ENCODE data around the gene FAM168B.
A peak's percentile ranks its signal among the peaks of the same experiment; 100 is the strongest.
"Not testable (repeated sequence)": the region's sequence is repeated elsewhere in the genome, so short reads cannot be mapped to it uniquely, and the experiment has no call there.

FAM168B gene

GRCh38 chr2:131093006-131093695 is at the start of gene FAM168B:
Gene FAM168B (minus strand): TSS chr2:131093460. CDS start chr2:131082646, 10,814 bp downstream.
- peak; percentile 76 for DNase-seq (ENCODE audit: low read depth)

- DNase-seq (ENCODE audit: low read depth), result no peak
Observed at GRCh38 chr2:131142849-131143248, 49.6 kb upstream of the FAM168B start.

GRCh38 chr2:131140581-131140980 is 47.3 kb upstream of the FAM168B start:
- DNase-seq (ENCODE audit: low read depth), result no peak

GRCh38 chr2:131132729-131133128 is 39.5 kb upstream of the FAM168B start:
- no peak for DNase-seq (ENCODE audit: low read depth)

GRCh38 chr2:131130298-131130596 is 37.0 kb upstream of the FAM168B start:
- DNase-seq (ENCODE audit: low read depth), result no peak

- DNase-seq (ENCODE audit: low read depth), result no peak
Observed at GRCh38 chr2:131127981-131128380, 34.7 kb upstream of the FAM168B start.

GRCh38 chr2:131127076-131127475 is 33.8 kb upstream of the FAM168B start:
- DNase-seq (ENCODE audit: low read depth), result no peak

GRCh38 chr2:131126436-131126835 is 33.2 kb upstream of the FAM168B start:
- DNase-seq (ENCODE audit: low read depth), result no peak

GRCh38 chr2:131125195-131125757 is 32.0 kb upstream of the FAM168B start:
- DNase-seq (ENCODE audit: low read depth), result no peak

- DNase-seq (ENCODE audit: low read depth), result no peak
Observed at GRCh38 chr2:131123192-131123591, 29.9 kb upstream of the FAM168B start.

GRCh38 chr2:131122496-131122895 is 29.2 kb upstream of the FAM168B start:
- no peak for DNase-seq (ENCODE audit: low read depth)

- DNase-seq (ENCODE audit: low read depth), result no peak
Observed at GRCh38 chr2:131121464-131121863, 28.2 kb upstream of the FAM168B start.

- DNase-seq (ENCODE audit: low read depth), result no peak
Observed at GRCh38 chr2:131120815-131121317, 27.6 kb upstream of the FAM168B start.

- no peak for DNase-seq (ENCODE audit: low read depth)
Observed at GRCh38 chr2:131115752-131116151, 22.5 kb upstream of the FAM168B start.

- DNase-seq (ENCODE audit: low read depth), result not testable (repeated sequence)
Observed at GRCh38 chr2:131114950-131115349, 21.7 kb upstream of the FAM168B start.

- no peak for DNase-seq (ENCODE audit: low read depth)
Observed at GRCh38 chr2:131113566-131114227, 20.4 kb upstream of the FAM168B start.

- DNase-seq (ENCODE audit: low read depth), result no peak
Observed at GRCh38 chr2:131112529-131112928, 19.3 kb upstream of the FAM168B start.

- no peak for DNase-seq (ENCODE audit: low read depth)
Observed at GRCh38 chr2:131105950-131106801, 12.9 kb upstream of the FAM168B start.

GRCh38 chr2:131105156-131105949 is 12.1 kb upstream of the FAM168B start, which contains the start of gene PLEKHB2:
Gene PLEKHB2 (plus strand): TSS chr2:131105336. CDS start chr2:131120942, 15,606 bp downstream.
- peak; percentile 81 for DNase-seq (ENCODE audit: low read depth)

- DNase-seq (ENCODE audit: low read depth), result peak; percentile 53
Observed at GRCh38 chr2:131104487-131105155, 11.4 kb upstream of the FAM168B start.

- no peak for DNase-seq (ENCODE audit: low read depth)
Observed at GRCh38 chr2:131103165-131103564, 9.9 kb upstream of the FAM168B start.

All from T-helper 22 cell (primary cell).